HG03103 (cell line): ENCODE measurements around the gene RTP4.
"Not testable (repeated sequence)": the region's sequence is repeated elsewhere in the genome, so short reads cannot be mapped to it uniquely, and the experiment has no call there.

Experiments used
- ATAC-seq: cut with Tn5 transposase; IDR thresholded peaks from one replicate; pipeline ENCODE4 v1.9.1; 2021; ENCODE audit warnings: low read depth; ENCODE audit not compliant: unreplicated experiment

The RTP4 gene

GRCh38 chr3:187367561-187368103, 553 bp upstream of the RTP4 start:
- no peak for ATAC-seq

GRCh38 chr3:187369089-187369447, 883 bp downstream of the RTP4 start:
- ATAC-seq, result no peak

GRCh38 chr3:187370051-187370450, 1.9 kb downstream of the RTP4 start:
- ATAC-seq, result no peak

- no peak for ATAC-seq
Measured at GRCh38 chr3:187375581-187375980, 7.4 kb downstream of the RTP4 start.

GRCh38 chr3:187377842-187378241, 9.7 kb downstream of the RTP4 start:
- ATAC-seq, result no peak

- ATAC-seq, result no peak
Measured at GRCh38 chr3:187382609-187383151, 14.5 kb downstream of the RTP4 start.

- no peak for ATAC-seq
Measured at GRCh38 chr3:187383246-187383645, 15.1 kb downstream of the RTP4 start.

GRCh38 chr3:187385296-187385695, 17.1 kb downstream of the RTP4 start:
- ATAC-seq, result no peak

- ATAC-seq, result no peak
Measured at GRCh38 chr3:187396661-187397060, 28.5 kb downstream of the RTP4 start.

- ATAC-seq, result no peak
Measured at GRCh38 chr3:187398955-187399354, 30.8 kb downstream of the RTP4 start.

GRCh38 chr3:187400756-187401155, 32.6 kb downstream of the RTP4 start:
- ATAC-seq, result no peak

GRCh38 chr3:187401856-187402255, 33.7 kb downstream of the RTP4 start:
- ATAC-seq, result no peak

GRCh38 chr3:187403768-187404288, 35.6 kb downstream of the RTP4 start:
- no peak for ATAC-seq

- no peak for ATAC-seq
Measured at GRCh38 chr3:187406927-187407326, 38.7 kb downstream of the RTP4 start.

GRCh38 chr3:187411991-187412781, 44.0 kb downstream of the RTP4 start:
- ATAC-seq, result not testable (repeated sequence)
